HEK293 (cell line): Measurements from ENCODE around the gene RBMXL2.

ENCODE experiments used
- ZNF596 ChIP-seq: fragments of 450-650 bp; IDR thresholded peaks from 2 replicates; pipeline ENCODE4 v1.5.0; 2018; ENCODE audit warnings: missing biosample characterization, mild to moderate bottlenecking, missing genetic modification characterization, moderate library complexity

RBMXL2 gene

DNA sequence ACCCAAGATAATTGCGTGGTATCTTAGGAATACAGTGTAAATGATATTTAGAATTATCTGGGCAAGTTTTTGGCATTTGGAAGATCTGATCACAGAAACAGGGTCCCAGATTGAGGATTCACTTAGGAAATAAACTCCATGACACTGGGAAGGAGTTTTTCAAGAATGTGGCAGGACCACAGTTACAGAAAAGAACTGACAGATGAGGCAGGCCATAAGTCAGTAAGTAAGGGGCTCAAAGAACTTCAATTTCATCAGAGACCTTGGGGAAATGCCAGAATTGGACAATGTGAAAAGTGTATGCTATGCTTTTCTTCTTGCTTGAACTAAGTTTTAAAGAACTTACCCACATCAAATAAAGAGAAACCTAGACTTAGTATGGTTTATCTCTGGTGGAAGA is 49.3 kb downstream of the RBMXL2 start (continued):
- no peak for TF ChIP-seq ZNF596 (tag by site-specific recombination)
